Esophagus muscularis mucosa (tissue), 3 donors: Measurements from ENCODE around the gene GPR63.

ENCODE experiments used
- POLR2A ChIP-seq: fragments of 450-650 bp; IDR thresholded peaks from one replicate; pipeline ENCODE4 v1.6.1; 2017; ENCODE audit warnings: antibody characterized with exemption, moderate library complexity, mild to moderate bottlenecking, low read depth
- TF ChIP-seq, protein P1 (sequence below), 3 experiments: fragments of 200-600 bp in 2 of 3; fragments of 450-650 bp in 1 of 3; sonication (generic) in 2 of 3; IDR thresholded peaks; one replicate each; pipeline ENCODE4 v1.5.1; 2017 to 2019; ENCODE audit warnings: antibody characterized with exemption in 3 of 3, mild to moderate bottlenecking in 2 of 3, moderate library complexity in 1 of 3

DNA sequence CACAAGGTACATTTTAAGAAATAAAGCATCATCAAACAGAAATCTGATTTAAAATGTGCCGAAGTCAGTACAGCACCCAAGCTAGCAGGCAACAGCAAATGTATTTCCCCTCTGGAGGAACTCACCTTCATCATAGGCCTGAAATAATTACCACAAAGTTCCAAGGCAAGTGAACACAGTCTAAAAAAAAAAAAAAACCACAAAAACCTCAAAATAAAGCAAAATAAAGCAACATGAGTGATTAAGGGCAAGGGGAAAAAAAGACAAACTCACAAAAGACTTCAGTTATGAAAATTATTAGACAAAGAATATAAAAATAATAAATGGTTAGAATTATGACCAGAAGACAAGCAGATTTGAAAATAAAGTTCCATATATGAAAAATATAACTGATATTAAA is 10.4 kb downstream of the GPR63 start:
- TF ChIP-seq POLR2A: no peak
- TF ChIP-seq, protein P1, sequence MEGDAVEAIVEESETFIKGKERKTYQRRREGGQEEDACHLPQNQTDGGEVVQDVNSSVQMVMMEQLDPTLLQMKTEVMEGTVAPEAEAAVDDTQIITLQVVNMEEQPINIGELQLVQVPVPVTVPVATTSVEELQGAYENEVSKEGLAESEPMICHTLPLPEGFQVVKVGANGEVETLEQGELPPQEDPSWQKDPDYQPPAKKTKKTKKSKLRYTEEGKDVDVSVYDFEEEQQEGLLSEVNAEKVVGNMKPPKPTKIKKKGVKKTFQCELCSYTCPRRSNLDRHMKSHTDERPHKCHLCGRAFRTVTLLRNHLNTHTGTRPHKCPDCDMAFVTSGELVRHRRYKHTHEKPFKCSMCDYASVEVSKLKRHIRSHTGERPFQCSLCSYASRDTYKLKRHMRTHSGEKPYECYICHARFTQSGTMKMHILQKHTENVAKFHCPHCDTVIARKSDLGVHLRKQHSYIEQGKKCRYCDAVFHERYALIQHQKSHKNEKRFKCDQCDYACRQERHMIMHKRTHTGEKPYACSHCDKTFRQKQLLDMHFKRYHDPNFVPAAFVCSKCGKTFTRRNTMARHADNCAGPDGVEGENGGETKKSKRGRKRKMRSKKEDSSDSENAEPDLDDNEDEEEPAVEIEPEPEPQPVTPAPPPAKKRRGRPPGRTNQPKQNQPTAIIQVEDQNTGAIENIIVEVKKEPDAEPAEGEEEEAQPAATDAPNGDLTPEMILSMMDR (IDR thresholded peaks at IDR 0.05): no peak
